Subcutaneous abdominal adipose tissue (tissue), 5 donors: ENCODE measurements around the gene SMARCD1.

Source experiments
- H3K27ac ChIP-seq: one replicate; pipeline ENCODE4 v1.7.0; 2013; ENCODE audit warnings: low read depth, mild to moderate bottlenecking, inconsistent platforms, low read length, moderate library complexity
- H3K27me3 ChIP-seq, 5 donors: one replicate each; pipeline ENCODE4 v1.7.0; 2013; ENCODE audit warnings: low read length in 5 of 5, inconsistent platforms in 1 of 5; ENCODE audit not compliant: control insufficient read depth in 5 of 5, insufficient read depth in 4 of 5
- H3K36me3 ChIP-seq, 5 donors: one replicate each; pipeline ENCODE4 v1.7.0; 2013; ENCODE audit warnings: low read length in 5 of 5; ENCODE audit not compliant: control insufficient read depth in 5 of 5, insufficient read depth in 5 of 5
- H3K4me1 ChIP-seq, 5 donors: one replicate each; pipeline ENCODE4 v1.7.0; 2013; ENCODE audit warnings: low read length in 5 of 5, mild to moderate bottlenecking in 3 of 5, moderate library complexity in 1 of 5; ENCODE audit not compliant: control insufficient read depth in 5 of 5, insufficient read depth in 5 of 5
- H3K4me3 ChIP-seq, 5 donors: one replicate each; pipeline ENCODE4 v1.7.0; 2013; ENCODE audit warnings: low read length in 5 of 5, low read depth in 1 of 5
- H3K9ac ChIP-seq, 5 donors: one replicate each; pipeline ENCODE4 v1.7.0; 2013; ENCODE audit warnings: low read length in 5 of 5, mild to moderate bottlenecking in 4 of 5, moderate library complexity in 3 of 5
- H3K9me3 ChIP-seq, 5 donors: one replicate each; pipeline ENCODE4 v1.7.0; 2013; ENCODE audit warnings: low read length in 5 of 5; ENCODE audit not compliant: control insufficient read depth in 5 of 5
- donor health status: healthy.
- donor health status: healthy.
- donor health status: healthy.
- donor health status: healthy.
- donor health status: healthy.

The SMARCD1 gene

GRCh38 chr12:50085615-50086072, 502 bp downstream of the SMARCD1 start:
- Histone ChIP-seq H3K27ac (peak overlapping the region; percentile 94), H3K4me3 (peak overlapping the region; percentile 64 to 97 (median 86)), H3K4me1 (peaks cover 4 to 31% (median 22%) of the 10 kb centered on the region in 5 donors), H3K9me3 (no peaks in the 10 kb centered on the region), H3K27me3 (peaks cover 0 to under 1% (median 0%) of the 10 kb centered on the region in 5 donors), H3K9ac (peak overlapping the region; percentile 65 to 85 (median 78)), H3K36me3 (peaks cover 20 to 43% (median 38%) of the 10 kb centered on the region in 5 donors)

GRCh38 chr12:50086148-50086547, 1.0 kb downstream of the SMARCD1 start:
- Histone ChIP-seq H3K4me1 (peaks cover 4 to 31% (median 20%) of the 10 kb centered on the region in 5 donors), H3K9ac (peak overlapping the region in 4 of 5 donors; percentile 65 to 85 (median 81)), H3K4me3 (peak overlapping the region in 4 of 5 donors; percentile 64 to 97 (median 80)), H3K27ac (peak overlapping the region; percentile 94), H3K27me3 (no peaks in the 10 kb centered on the region), H3K9me3 (no peaks in the 10 kb centered on the region), H3K36me3 (peaks cover 20 to 47% (median 40%) of the 10 kb centered on the region in 5 donors)

- Histone ChIP-seq H3K9me3 (no peaks in the 10 kb centered on the region), H3K4me3 (no peak overlapping the region), H3K9ac (peak overlapping the region in 1 of 5 donors; percentile 20), H3K4me1 (peaks cover 4 to 31% (median 19%) of the 10 kb centered on the region in 5 donors), H3K36me3 (peaks cover 22 to 57% (median 48%) of the 10 kb centered on the region in 5 donors), H3K27me3 (no peaks in the 10 kb centered on the region), H3K27ac (peak overlapping the region; percentile 94)
Measured at GRCh38 chr12:50087151-50087550, 2.0 kb downstream of the SMARCD1 start.

- H3K27ac ChIP-seq, result no peak overlapping the region
- no peaks in the 10 kb centered on the region for H3K9me3 ChIP-seq
- no peaks in the 10 kb centered on the region for H3K27me3 ChIP-seq
- H3K4me1 ChIP-seq, result peaks cover 2 to 25% (median 19%) of the 10 kb centered on the region in 5 donors
- H3K9ac ChIP-seq, result no peak overlapping the region
- H3K4me3 ChIP-seq, result no peak overlapping the region
- peaks cover 24 to 65% (median 53%) of the 10 kb centered on the region in 5 donors for H3K36me3 ChIP-seq
Measured at GRCh38 chr12:50087995-50088394, 2.9 kb downstream of the SMARCD1 start.

GRCh38 chr12:50088577-50089335, 3.6 kb downstream of the SMARCD1 start:
- no peaks in the 10 kb centered on the region for H3K27me3 ChIP-seq
- no peak overlapping the region for H3K9ac ChIP-seq
- H3K9me3 ChIP-seq, result no peaks in the 10 kb centered on the region
- H3K36me3 ChIP-seq, result peaks cover 24 to 73% (median 58%) of the 10 kb centered on the region in 5 donors
- H3K4me1 ChIP-seq, result peaks cover 2 to 18% (median 15%) of the 10 kb centered on the region in 5 donors
- H3K4me3 ChIP-seq, result no peak overlapping the region
- no peak overlapping the region for H3K27ac ChIP-seq

- Histone ChIP-seq H3K9ac (no peak overlapping the region), H3K4me3 (no peak overlapping the region), H3K27ac (no peak overlapping the region), H3K9me3 (no peaks in the 10 kb centered on the region), H3K27me3 (no peaks in the 10 kb centered on the region), H3K36me3 (peaks cover 30 to 83% (median 67%) of the 10 kb centered on the region in 5 donors), H3K4me1 (peaks cover under 1 to 11% (median 8%) of the 10 kb centered on the region in 5 donors)
Measured at GRCh38 chr12:50089730-50090129, 4.6 kb downstream of the SMARCD1 start.

- no peaks in the 10 kb centered on the region for H3K27me3 ChIP-seq
- peaks cover 30 to 89% (median 73%) of the 10 kb centered on the region in 5 donors for H3K36me3 ChIP-seq
- peaks cover 0 to 10% (median 7%) of the 10 kb centered on the region in 5 donors for H3K4me1 ChIP-seq
- H3K4me3 ChIP-seq, result no peak overlapping the region
- H3K27ac ChIP-seq, result no peak overlapping the region
- H3K9me3 ChIP-seq, result no peaks in the 10 kb centered on the region
- peak overlapping the region in 1 of 5 donors; percentile 11 for H3K9ac ChIP-seq
Measured at GRCh38 chr12:50090391-50090790, 5.2 kb downstream of the SMARCD1 start.

- Histone ChIP-seq H3K27ac (no peak overlapping the region), H3K4me1 (peaks cover 17 to 27% (median 20%) of the 10 kb centered on the region in 5 donors), H3K27me3 (peaks cover 0 to 5% (median 0%) of the 10 kb centered on the region in 5 donors), H3K4me3 (no peak overlapping the region), H3K36me3 (peaks cover 18 to 80% (median 74%) of the 10 kb centered on the region in 5 donors), H3K9me3 (peaks cover 0 to 3% (median 0%) of the 10 kb centered on the region in 5 donors), H3K9ac (no peak overlapping the region)
Measured at GRCh38 chr12:50097952-50098351, 12.8 kb downstream of the SMARCD1 start.

- Histone ChIP-seq H3K36me3 (peaks cover 12 to 65% (median 63%) of the 10 kb centered on the region in 5 donors), H3K4me3 (no peak overlapping the region), H3K9me3 (peaks cover 0 to 3% (median 0%) of the 10 kb centered on the region in 5 donors), H3K9ac (peak overlapping the region in 3 of 5 donors; percentile 0 to 10 (median 1)), H3K27ac (peak overlapping the region; percentile 57), H3K4me1 (peaks cover 21 to 35% (median 34%) of the 10 kb centered on the region in 5 donors), H3K27me3 (peaks cover 0 to 5% (median 0%) of the 10 kb centered on the region in 5 donors)
Measured at GRCh38 chr12:50099302-50100008, 14.3 kb downstream of the SMARCD1 start.
